Activated CD8-positive, alpha-beta memory T cell treated with anti-CD3 and anti-CD28 coated beads, Interleukin-2, amount 50 U/mL, for 24 hours (primary cell): ENCODE results near the gene MOV10.

Experiments used
- DNase-seq: peaks from one replicate; pipeline ENCODE4 v3.0.0-alpha.2; 2020; ENCODE audit errors: extremely low read depth

The MOV10 gene

DNA sequence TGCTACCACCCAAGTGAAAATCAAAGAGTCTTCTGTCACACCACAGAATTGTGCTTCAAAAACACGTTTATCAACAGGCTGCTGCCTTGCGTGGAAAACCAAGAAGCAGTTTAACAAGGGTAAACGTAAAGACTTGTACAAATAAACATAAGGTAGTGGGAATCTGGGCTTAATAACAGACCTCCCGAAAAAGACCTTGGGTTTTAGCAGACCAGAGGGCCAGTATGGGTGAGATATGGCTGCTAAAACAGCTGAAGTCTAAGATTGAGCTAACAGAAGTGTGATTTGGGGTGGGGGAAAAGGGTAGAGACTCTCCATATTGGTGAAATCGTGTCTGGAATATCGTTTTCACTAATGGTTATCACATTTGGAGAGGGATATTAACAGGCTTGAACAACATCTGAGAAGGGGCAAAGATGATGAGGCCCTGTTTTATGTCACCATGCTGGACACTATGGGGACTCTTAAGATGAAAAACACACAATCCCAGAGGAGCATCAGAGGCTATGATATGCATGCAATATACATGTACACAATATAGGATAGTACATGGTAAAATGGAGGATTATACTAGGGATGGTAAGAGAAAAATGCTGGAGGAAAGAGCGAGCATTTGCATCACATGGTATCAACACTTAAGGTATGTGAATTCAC, 1.4 kb downstream of the MOV10 start:
- no peak for DNase-seq

GRCh38 chr1:112676543-112676942, 2.1 kb downstream of the MOV10 start:
- no peak for DNase-seq

- DNase-seq, result no peak
These were observed 3.0 kb downstream of the MOV10 start for GRCh38 chr1:112677501-112677900.

DNA sequence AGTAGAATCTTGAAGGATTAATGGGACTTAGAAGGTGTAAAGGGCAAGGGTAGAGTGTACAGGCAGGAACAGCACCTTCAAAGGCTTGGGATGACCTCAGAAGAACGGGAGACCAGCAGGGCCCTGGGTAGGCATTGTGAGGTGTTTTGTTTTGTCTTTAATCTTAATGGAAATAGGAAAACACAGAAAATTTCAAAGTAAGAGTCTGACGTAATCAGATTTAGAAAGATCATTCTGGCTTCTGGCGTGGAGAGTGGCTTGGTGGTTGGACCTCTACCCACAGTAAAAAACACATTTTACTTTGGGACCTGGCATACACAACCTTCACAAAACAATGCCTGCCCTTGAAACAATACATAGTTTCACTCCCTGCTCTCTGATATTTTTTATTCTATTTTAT, 4.1 kb downstream of the MOV10 start:
- DNase-seq, result no peak

GRCh38 chr1:112685913-112686312, 11.5 kb downstream of the MOV10 start:
- no peak for DNase-seq

- DNase-seq, result no peak
These were observed 12.0 kb downstream of the MOV10 start for GRCh38 chr1:112686417-112686816.

DNA sequence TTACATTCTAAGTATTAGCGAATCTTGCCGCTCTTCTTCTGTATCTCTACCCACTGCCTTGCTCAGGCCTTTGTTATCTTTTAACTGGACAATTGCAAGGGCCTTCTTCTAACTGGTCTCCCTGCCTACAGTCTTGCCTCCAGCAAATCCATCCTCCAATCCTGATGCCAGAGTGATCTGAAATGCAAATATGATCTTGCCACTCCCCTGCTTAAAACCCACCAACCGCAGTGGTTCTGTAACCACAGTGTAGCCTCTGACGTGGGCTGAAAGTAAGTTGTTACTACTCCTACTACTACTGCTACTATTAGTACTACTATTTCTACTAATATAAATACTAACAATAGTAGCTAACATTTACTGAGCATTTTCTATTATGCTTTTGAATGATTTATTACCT, 12.4 kb downstream of the MOV10 start:
- no peak for DNase-seq

DNA sequence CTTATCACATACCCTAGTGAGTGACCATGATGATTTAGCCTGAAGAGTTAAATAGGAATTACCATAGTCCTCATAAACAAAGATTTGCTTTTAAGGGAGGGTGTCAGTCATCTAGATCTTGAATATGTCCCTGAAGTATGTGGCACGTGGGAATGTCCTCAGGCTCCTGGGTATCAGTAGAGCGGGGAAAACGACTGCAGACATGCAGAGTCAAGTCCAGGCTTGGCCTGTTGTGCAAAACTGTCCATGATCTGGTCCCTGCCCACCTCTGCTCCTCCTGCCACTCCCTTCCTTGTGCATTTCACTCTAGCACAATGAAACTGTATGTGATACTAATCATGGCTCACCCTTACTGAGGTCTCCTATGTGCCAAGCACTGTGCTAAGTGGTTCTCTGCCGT, 12.9 kb downstream of the MOV10 start:
- DNase-seq, result no peak

DNA sequence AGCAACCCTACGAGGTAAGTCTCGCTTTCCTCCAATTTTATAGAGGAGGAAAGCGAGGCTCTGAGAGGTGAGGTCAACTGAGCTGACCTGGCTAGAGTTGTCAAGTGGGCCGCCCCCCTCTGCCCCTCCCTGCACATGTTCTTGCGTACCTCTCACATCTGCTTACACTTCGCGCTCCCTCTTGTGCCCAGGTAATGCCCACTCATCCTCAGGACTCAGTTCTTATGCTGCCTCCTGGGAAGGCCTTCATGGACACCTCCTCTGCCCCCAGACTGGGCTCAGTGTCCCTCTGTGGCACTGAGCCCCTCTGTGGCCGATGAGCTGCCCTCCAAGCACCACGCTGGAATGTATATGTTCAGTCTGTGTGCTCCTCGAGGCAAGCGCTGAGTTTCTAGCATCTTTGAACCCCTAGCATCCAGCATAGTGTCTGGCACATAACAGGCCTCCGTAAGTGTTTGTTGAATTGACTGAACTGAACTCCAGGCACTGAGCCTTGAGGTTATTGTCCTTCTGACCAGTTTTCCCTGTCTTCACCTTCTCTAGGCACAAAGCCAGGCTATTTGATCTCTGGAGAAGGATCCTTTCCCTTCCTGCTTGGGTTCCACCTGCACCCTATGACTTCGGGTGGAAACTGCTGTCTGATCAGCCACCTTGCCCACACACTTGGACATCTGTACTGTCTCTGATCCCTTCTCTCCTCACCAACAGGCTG, 13.5 kb downstream of the MOV10 start:
- DNase-seq, result no peak

DNA sequence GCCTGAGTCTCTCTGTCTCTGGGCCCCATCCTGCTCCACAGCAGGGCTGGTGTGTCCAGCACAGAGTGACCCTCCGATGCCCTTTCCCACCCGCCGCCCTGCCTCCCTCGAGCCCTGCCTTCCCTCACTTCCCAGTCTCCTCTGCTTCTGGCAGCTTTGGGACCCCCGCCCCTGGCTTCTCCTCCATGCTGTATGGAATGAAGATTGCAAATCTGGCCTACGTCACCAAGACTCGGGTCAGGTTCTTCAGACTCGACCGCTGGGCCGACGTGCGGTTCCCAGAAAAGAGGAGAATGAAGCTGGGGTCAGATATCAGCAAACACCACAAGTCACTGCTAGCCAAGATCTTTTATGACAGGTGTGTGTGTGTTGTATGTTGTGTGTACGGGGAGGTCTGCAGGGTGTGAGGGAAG, 14.3 kb downstream of the MOV10 start:
- DNase-seq, result no peak

DNA sequence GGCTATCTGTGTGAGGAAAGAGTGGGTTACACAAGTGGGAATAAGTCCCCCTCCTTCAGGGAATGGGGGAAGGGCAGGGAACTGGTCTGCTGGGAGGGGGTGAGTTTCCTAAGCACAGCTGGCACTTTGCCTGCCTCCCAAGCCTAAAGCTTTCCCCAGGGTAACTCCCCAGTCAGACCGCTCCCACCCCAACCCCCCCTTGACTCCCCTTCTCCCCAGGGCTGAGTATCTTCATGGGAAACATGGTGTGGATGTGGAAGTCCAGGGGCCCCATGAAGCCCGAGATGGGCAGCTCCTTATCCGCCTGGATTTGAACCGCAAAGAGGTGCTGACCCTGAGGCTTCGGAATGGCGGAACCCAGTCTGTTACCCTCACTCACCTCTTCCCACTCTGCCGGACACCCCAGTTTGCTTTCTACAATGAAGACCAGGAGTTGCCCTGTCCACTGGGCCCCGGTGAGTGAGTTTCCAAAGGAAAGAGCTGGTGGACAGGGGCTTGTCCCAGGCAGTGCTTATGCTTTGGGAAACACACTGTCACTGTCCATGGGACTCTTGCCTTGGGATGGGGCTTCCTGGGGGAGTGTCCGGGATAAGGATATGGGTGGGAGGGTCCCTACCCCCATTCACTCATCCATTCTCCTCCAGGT, 14.9 kb downstream of the MOV10 start:
- no peak for DNase-seq

DNA sequence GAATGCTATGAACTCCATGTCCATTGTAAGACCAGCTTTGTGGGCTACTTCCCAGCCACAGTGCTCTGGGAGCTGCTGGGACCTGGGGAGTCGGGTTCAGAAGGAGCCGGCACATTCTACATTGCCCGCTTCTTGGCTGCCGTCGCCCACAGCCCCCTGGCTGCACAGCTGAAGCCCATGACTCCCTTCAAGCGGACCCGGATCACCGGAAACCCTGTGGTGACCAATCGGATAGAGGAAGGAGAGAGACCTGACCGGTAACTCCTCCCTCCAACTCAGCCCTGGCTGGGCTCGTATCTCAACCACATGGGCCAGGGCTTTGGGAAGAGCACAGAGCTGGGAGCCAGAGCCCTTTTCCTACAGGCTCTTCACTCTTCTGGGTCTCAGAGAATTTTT, 15.4 kb downstream of the MOV10 start:
- no peak for DNase-seq

DNA sequence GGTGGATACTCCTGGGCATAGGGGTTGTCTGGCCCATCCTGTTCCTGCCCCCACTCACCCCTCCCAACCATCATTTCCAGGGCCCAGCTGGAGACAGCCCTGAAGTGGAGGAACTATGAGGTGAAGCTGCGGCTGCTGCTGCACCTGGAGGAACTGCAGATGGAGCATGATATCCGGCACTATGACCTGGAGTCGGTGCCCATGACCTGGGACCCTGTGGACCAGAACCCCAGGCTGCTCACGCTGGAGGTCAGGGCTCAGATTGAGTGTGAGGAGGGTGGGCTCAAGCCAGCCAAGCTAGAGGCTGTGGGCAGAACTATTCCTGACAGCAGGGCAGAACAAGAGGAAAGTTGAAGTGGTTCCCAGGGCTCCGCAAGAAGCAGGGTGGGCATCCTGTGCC, 18.2 kb downstream of the MOV10 start:
- no peak for DNase-seq

DNA sequence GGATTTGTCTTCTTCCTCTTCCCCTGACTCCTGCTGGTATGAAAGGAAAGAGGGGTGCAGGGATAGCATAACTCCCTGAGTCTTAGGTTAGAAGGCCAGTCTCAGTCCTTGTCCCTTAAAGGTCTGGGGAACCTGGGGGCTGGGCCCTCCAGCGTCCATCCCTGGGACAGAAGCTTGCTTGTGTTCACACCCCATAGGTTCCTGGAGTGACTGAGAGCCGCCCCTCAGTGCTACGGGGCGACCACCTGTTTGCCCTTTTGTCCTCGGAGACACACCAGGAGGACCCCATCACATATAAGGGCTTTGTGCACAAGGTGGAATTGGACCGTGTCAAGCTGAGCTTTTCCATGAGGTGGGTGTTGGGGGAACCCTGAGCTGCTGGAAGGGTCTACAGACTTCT, 19.4 kb downstream of the MOV10 start:
- DNase-seq, result no peak

- DNase-seq, result no peak
These were observed 20.0 kb downstream of the MOV10 start for GRCh38 chr1:112694363-112694929.

- DNase-seq, result no peak
These were observed 20.8 kb downstream of the MOV10 start for GRCh38 chr1:112695276-112695675.

- no peak for DNase-seq
These were observed 22.3 kb downstream of the MOV10 start for GRCh38 chr1:112696578-112697314.

- DNase-seq, result no peak
These were observed 23.3 kb downstream of the MOV10 start for GRCh38 chr1:112697781-112698201.

DNA sequence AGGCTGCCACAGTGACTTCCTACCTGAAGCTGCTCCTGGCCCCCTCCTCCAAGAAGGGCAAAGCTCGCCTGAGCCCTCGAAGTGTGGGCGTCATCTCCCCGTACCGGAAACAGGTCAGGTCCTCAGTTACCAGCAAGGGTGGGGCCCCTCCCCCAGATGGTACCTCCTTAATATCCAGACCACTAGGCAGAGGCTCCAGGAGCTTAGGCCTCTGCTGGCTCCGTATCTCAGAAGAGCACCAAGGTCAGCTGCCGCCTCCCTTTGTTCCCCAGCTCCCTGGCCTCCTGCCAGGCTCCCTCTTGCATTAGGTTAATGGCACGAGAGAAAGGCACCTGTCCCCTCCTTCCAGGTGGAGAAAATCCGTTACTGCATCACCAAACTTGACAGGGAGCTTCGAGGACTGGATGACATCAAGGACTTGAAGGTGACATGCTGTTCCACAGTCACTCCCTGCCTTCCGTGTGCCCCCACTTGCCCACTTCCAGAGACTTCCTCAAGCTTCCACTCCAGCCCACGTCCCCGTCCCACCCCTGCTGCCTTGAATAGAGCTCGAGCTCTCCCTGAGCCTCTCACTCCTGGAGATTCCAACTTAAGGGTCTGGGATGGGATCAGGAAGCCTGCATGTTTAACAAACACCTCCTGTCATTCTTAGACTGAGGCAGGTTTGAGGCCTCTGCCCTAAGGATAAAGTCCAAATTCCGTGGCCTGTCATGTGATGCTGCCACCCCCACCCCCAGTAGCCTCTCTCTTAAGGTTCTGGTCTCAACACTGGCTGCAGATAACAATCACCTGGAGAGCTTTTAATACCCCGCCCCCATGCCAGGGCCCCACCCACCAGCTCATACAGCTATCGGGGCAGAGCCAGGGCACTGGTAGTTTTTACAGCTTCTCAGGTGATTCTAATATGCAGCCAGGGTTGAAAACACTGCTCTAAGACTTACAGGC, 24.2 kb downstream of the MOV10 start:
- DNase-seq, result no peak

GRCh38 chr1:112699425-112700144, 25.1 kb downstream of the MOV10 start:
- DNase-seq, result no peak
